HG03159 (cell line): Measurements from ENCODE around the gene PACSIN2.
"Not testable (repeated sequence)": the region's sequence is repeated elsewhere in the genome, so short reads cannot be mapped to it uniquely, and the experiment has no call there.

Experiments
- ATAC-seq: cut with Tn5 transposase; IDR thresholded peaks from one replicate; pipeline ENCODE4 v1.9.1; 2021; ENCODE audit warnings: mild to moderate bottlenecking, moderate library complexity; ENCODE audit not compliant: unreplicated experiment

The PACSIN2 gene

GRCh38 chr22:43014869-43015676 lies at the start of gene PACSIN2:
PACSIN2 (minus strand) TSS chr22:43015149; CDS start chr22:42912080, 103,069 bp downstream.
- peak; percentile 93 for ATAC-seq

- no peak for ATAC-seq
Observed at GRCh38 chr22:43060183-43060582, 45.2 kb upstream of the PACSIN2 start.

GRCh38 chr22:43057641-43058040 lies 42.7 kb upstream of the PACSIN2 start:
- ATAC-seq, result no peak

GRCh38 chr22:43053176-43053575 lies 38.2 kb upstream of the PACSIN2 start:
- ATAC-seq, result no peak

- ATAC-seq, result no peak
Observed at GRCh38 chr22:43050995-43051394, 36.0 kb upstream of the PACSIN2 start.

GRCh38 chr22:43047605-43048004 lies 32.7 kb upstream of the PACSIN2 start:
- no peak for ATAC-seq

- ATAC-seq, result no peak
Observed at GRCh38 chr22:43044290-43044712, 29.4 kb upstream of the PACSIN2 start.

- no peak for ATAC-seq
Observed at GRCh38 chr22:43042101-43042780, 27.3 kb upstream of the PACSIN2 start.

GRCh38 chr22:43039800-43040199 lies 24.9 kb upstream of the PACSIN2 start:
- no peak for ATAC-seq

- ATAC-seq, result no peak
Observed at GRCh38 chr22:43038325-43038724, 23.4 kb upstream of the PACSIN2 start.

GRCh38 chr22:43036282-43036829 lies 21.4 kb upstream of the PACSIN2 start:
- no peak for ATAC-seq

- ATAC-seq, result no peak
Observed at GRCh38 chr22:43035250-43035649, 20.3 kb upstream of the PACSIN2 start.

GRCh38 chr22:43031617-43032016 lies 16.7 kb upstream of the PACSIN2 start:
- ATAC-seq, result no peak

- no peak for ATAC-seq
Observed at GRCh38 chr22:43018615-43019014, 3.7 kb upstream of the PACSIN2 start.

- ATAC-seq, result no peak
Observed at GRCh38 chr22:43017525-43018460, 2.8 kb upstream of the PACSIN2 start.

GRCh38 chr22:43016150-43016549 lies 1.2 kb upstream of the PACSIN2 start:
- ATAC-seq, result not testable (repeated sequence)

- ATAC-seq, result no peak
Observed at GRCh38 chr22:43015677-43016042, 711 bp upstream of the PACSIN2 start.

GRCh38 chr22:43014316-43014868 lies 557 bp downstream of the PACSIN2 start:
- no peak for ATAC-seq

- ATAC-seq, result no peak
Observed at GRCh38 chr22:43013355-43014315, 1.3 kb downstream of the PACSIN2 start.
